ENCODE measurements around the gene ENPP3. TPM values are rescaled to one million over a fixed set of nuclear protein-coding genes. Genes with fewer than 3 reads are reported as not detected.

The ENPP3 gene
- 5.7 and 6.6 TPM in 2 replicates for total RNA-seq

DNA sequence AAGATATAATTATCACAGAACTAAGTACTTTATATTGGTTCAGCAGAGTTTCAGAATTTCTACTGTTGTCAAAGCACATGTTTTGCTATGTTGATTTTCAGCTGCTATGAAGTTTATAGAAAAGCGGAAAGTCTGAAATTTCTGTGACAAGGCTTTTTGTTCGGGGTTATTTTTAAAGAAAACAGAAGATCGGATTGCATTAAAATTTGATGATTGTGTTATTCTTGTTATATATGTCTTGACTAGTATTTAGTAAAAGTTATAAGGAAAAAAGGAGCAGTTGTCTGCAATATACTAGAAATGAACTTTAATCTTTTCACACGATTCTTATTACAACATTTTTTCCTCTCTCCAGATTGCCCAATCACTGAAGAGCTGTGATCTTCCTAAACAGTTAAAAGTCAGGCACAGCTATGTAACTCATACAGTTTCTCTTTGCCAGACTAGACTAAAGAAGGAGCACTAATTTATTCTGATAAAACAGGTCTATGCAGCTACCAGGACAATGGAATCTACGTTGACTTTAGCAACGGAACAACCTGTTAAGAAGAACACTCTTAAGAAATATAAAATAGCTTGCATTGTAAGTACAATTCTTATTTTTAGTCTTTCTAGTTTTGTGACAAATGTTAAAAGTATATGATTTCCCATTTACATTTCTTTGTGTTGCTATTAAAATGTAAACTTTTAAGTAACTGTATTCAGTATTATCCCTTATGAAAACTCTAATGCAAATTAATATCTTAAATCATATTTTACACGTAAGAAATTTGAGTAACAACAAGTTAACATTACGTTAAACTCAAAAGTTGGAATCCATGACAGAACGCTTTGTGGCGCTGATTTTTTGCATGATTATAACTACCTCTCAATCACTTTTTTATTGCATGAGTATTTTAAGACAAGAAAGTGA, at the start of gene ENPP3:
TSS of gene ENPP3 (plus strand) at position 423 of the 913 bp plus-strand sequence. CDS start at position 506, 83 bp downstream.
- intact Hi-C loops (cut with micrococcal nuclease): loop anchor here (10.0 kb wide), 1 partner anchor 168 kb away; the partner anchor contains the start of gene ENPP1
- H3K27me3 Mint-ChIP-seq (ENCODE audit: insufficient read depth): peaks cover 6% of the 10 kb centered on the region
- H3K36me3 Mint-ChIP-seq (ENCODE audit: low read depth): peaks cover 5% of the 10 kb centered on the region
- H3K4me1 Mint-ChIP-seq (ENCODE audit: low read depth): peaks cover 20% of the 10 kb centered on the region
- H3K4me3 Mint-ChIP-seq: peak within 1 kb of the TSS; percentile 68
- DNase-seq (ENCODE audit: low spot score): no peak
- no peaks in the 10 kb centered on the region for H3K9me3 Mint-ChIP-seq
- H3K27ac Mint-ChIP-seq: no peak within 1 kb of the TSS

DNA sequence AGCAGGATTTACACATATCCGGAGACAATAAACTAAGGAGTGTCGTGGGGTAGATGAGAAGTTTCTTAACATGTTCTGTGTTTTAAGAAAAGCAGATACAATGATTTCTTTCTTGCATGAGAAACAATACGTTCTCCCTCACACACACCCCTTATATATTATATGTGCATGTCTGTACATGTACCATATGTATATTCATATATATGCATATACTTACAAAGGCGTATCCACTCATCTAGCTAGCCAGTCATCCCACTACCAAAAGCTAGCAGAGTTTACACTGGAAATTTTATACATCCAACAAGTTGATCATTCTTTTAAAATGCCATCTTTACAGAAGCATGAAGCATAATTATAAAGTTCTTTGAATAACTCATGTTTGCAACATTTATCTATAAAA, 49.2 kb upstream of the ENPP3 start:
- Mint-ChIP-seq H3K4me1 (ENCODE audit: low read depth) (no peaks in the 10 kb centered on the region), H3K27me3 (ENCODE audit: insufficient read depth) (no peaks in the 10 kb centered on the region), H3K9me3 (no peaks in the 10 kb centered on the region), H3K36me3 (ENCODE audit: low read depth) (peaks cover 32% of the 10 kb centered on the region), H3K4me3 (no peak overlapping the region), H3K27ac (no peak overlapping the region)
- intact Hi-C loops (cut with micrococcal nuclease): no loop called here
- no peak for DNase-seq (ENCODE audit: low spot score)

DNA sequence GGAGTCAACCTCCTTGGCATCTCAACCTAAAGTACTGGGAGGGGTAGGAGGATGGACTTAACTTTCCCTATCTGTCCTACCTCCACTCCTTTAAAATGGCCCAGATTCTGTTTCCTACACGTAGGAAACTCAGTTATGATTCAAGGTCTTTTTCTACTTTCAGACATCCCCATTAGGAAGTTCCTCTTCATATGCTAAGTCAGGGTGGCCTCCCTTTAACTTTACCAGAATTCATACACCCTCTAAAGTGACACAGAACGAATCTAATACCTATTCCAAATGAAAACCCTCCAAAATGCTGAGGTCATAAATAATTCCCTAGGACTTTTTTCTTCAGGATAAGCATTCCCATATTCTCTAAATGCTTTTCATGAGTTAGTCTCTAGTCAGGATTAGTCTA, 48.5 kb upstream of the ENPP3 start:
- intact Hi-C loops (cut with micrococcal nuclease): no loop called here
- H3K4me3 Mint-ChIP-seq: no peak overlapping the region
- no peak overlapping the region for H3K27ac Mint-ChIP-seq

DNA sequence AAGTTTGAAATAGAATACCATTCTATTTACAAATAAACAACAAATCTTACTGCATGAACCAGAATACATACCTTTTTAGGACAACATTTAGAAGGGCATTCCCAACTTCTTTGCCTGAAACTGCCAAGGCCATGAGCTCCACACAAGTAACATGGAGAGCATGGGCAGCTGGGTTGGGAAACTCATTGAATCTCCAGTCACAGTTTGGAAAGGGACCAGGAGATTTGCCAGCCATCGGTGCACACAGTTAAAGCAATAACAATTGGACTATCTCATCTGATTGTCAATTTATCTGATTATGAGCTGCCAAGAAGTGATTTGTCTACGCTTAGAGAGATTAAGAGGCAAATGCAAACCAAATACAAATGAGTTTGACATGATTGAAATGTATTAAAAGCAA, 44.2 kb upstream of the ENPP3 start:
- no peaks in the 10 kb centered on the region for H3K9me3 Mint-ChIP-seq
- H3K36me3 Mint-ChIP-seq (ENCODE audit: low read depth): peaks cover 35% of the 10 kb centered on the region
- H3K27me3 Mint-ChIP-seq (ENCODE audit: insufficient read depth): no peaks in the 10 kb centered on the region
- DNase-seq (ENCODE audit: low spot score): no peak
- intact Hi-C loops (cut with micrococcal nuclease): no loop called here
- no peak overlapping the region for H3K27ac Mint-ChIP-seq
- H3K4me3 Mint-ChIP-seq: no peak overlapping the region
- no peaks in the 10 kb centered on the region for H3K4me1 Mint-ChIP-seq (ENCODE audit: low read depth)

More for the DNA sequence above, 48.5 kb upstream of the ENPP3 start:
- no peaks in the 10 kb centered on the region for H3K27me3 Mint-ChIP-seq (ENCODE audit: insufficient read depth)
- no peaks in the 10 kb centered on the region for H3K4me1 Mint-ChIP-seq (ENCODE audit: low read depth)
- DNase-seq (ENCODE audit: low spot score): no peak
- no peaks in the 10 kb centered on the region for H3K9me3 Mint-ChIP-seq
- H3K36me3 Mint-ChIP-seq (ENCODE audit: low read depth): peaks cover 31% of the 10 kb centered on the region

DNA sequence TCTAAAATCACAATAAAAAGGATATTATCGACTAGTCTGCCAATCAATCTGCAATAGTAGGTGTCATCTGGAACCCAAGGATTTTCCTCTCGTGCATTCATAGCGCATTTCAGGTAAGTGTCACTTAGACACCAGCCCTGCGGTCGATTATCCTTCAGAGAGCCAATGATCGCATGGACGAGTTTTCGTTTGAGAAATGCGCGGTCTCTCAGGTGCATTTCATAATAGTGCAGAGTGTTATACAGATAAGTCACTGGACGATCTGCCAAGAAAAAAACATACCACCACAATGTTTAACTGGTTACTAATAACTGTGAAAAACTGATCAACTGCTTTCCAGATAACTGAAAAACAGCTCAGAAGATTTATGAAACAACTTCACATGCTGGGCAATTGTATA, 43.0 kb upstream of the ENPP3 start:
- Mint-ChIP-seq H3K4me1 (ENCODE audit: low read depth) (no peaks in the 10 kb centered on the region), H3K9me3 (no peaks in the 10 kb centered on the region), H3K36me3 (ENCODE audit: low read depth) (peaks cover 40% of the 10 kb centered on the region), H3K4me3 (no peak overlapping the region), H3K27ac (no peak overlapping the region), H3K27me3 (ENCODE audit: insufficient read depth) (no peaks in the 10 kb centered on the region)
- DNase-seq (ENCODE audit: low spot score): no peak
- intact Hi-C loops (cut with micrococcal nuclease): no loop called here

DNA sequence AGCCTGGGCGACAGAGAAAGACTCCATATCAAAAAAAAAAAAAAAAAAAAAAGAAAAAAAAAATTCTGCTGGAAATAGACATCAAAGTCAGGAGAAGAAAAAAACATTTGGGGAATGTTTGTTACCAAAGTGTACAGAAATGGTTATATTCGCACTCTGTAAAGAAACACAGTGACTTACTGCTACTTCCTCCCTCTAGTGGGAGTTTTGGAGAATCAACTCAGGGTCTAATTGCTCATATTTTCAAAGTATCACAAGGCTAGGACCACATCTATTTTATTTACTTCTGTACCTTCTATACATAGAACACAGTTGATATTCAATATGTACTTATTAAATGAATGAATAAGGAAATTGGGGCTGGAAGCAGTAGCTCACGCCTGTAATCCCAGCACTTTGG, 39.7 kb upstream of the ENPP3 start:
- DNase-seq (ENCODE audit: low spot score): no peak
- Mint-ChIP-seq H3K27me3 (ENCODE audit: insufficient read depth) (no peaks in the 10 kb centered on the region), H3K4me1 (ENCODE audit: low read depth) (no peaks in the 10 kb centered on the region), H3K4me3 (no peak overlapping the region), H3K36me3 (ENCODE audit: low read depth) (peaks cover 36% of the 10 kb centered on the region), H3K27ac (no peak overlapping the region), H3K9me3 (no peaks in the 10 kb centered on the region)
- intact Hi-C loops (cut with micrococcal nuclease): loop anchor here (1.0 kb wide), 1 partner anchor 712 kb away; no protein-coding TSS in a partner anchor

DNA sequence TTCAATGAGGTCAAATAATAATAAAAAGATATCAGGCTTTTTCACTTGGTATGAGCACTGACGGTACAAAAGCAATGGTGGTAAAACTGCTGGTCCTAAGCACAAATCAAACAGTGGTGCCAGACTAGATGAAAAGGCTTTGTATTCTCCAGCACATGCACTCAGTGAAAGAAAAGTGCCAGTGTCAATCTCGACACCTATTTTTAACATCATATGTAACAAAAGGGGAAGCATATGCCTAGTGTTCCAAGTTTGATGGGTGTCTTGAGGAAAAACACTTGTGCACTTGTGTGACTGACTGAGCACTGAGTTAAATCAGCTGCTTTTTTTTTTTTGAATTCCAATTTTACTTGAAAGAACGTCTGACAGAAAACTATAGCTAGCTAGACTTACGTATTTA, 36.4 kb upstream of the ENPP3 start:
- Mint-ChIP-seq H3K36me3 (ENCODE audit: low read depth) (peaks cover 39% of the 10 kb centered on the region), H3K9me3 (no peaks in the 10 kb centered on the region), H3K4me3 (no peak overlapping the region), H3K27me3 (ENCODE audit: insufficient read depth) (no peaks in the 10 kb centered on the region), H3K4me1 (ENCODE audit: low read depth) (no peaks in the 10 kb centered on the region), H3K27ac (no peak overlapping the region)
- DNase-seq (ENCODE audit: low spot score): no peak
- intact Hi-C loops (cut with micrococcal nuclease): no loop called here

DNA sequence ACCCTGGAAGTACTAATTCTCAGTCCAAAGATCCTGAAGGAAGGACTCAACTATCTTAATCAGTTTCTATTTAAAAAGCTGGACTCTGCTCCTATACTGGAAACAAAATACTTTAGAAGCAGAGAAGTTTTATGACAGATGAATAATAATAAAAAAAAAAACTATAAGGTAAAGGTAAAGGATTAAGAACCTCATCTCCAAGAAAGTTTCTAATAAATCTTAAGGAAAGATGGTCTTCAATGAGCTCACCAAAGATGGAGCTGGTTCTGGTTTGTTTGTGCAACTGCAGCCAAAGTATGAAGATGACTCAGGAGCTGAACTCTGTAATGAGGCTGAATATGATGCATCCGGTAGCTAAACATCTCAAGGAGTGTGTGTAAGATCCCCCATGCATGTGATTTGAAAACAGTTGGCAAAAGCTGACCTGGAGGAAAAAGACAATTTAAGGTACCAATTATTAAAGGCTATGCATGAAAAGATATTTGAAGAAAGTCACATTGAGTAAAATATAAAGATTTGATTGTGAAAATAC, 34.3 kb upstream of the ENPP3 start:
- intact Hi-C loops (cut with micrococcal nuclease): no loop called here
- Mint-ChIP-seq H3K4me3 (no peak overlapping the region), H3K36me3 (ENCODE audit: low read depth) (peaks cover 39% of the 10 kb centered on the region), H3K4me1 (ENCODE audit: low read depth) (no peaks in the 10 kb centered on the region), H3K9me3 (no peaks in the 10 kb centered on the region), H3K27ac (no peak overlapping the region), H3K27me3 (ENCODE audit: insufficient read depth) (no peaks in the 10 kb centered on the region)
- DNase-seq (ENCODE audit: low spot score): no peak

DNA sequence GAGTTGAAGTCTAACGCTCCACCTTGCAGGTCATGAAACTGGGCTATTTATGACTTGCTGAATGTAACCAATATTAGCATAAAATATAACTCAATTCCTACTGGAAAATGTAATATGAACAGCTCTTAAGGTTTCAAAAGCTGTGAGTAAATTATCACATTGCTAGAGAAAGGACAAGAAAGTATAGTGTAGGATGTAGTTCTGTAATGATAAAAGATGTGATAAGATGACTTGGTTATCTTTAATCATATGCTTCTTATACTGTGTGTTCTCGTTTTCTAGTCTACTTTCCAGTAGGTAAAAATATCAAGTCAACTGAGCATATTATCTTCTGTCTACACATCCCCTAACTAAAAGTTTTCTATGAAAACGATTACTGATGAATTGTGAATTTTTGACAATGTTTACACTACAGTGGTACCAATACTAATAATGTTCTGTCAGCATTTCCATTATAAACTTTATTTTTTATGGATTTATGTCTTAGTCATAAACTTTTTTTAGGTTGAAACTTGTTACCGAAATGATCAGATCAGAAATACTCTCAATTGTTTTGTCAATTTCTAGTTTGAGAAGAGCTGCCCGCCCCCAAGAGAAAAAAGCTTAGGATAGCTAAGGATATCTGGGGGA, 23.7 kb upstream of the ENPP3 start:
- Mint-ChIP-seq H3K9me3 (no peaks in the 10 kb centered on the region), H3K4me1 (ENCODE audit: low read depth) (peaks cover 8% of the 10 kb centered on the region), H3K27me3 (ENCODE audit: insufficient read depth) (no peaks in the 10 kb centered on the region), H3K27ac (no peak overlapping the region), H3K4me3 (no peak overlapping the region), H3K36me3 (ENCODE audit: low read depth) (peaks cover 38% of the 10 kb centered on the region)
- intact Hi-C loops (cut with micrococcal nuclease): no loop called here
- DNase-seq (ENCODE audit: low spot score): no peak

DNA sequence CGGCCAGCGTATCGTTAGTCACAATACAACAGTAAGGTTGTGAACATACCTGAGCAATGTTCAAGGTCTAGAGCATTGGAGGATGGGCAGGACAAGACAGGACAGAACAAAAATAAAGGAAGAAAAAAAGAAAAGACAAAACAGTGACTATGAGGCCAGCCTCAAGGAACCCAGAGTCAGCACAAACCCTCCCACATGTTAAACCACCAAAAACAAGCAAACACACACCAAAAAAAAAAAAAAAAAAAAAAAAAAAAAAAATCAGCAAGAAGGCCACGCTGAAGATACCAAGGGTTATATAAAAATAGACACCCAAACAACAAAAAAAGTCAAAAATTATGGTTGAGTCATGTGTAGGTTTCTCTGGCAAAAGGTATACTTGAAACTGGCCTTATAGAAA, 21.8 kb upstream of the ENPP3 start:
- Mint-ChIP-seq H3K27ac (peak overlapping the region; percentile 48), H3K36me3 (ENCODE audit: low read depth) (peaks cover 35% of the 10 kb centered on the region), H3K9me3 (no peaks in the 10 kb centered on the region), H3K27me3 (ENCODE audit: insufficient read depth) (no peaks in the 10 kb centered on the region), H3K4me1 (ENCODE audit: low read depth) (peaks cover 8% of the 10 kb centered on the region), H3K4me3 (no peak overlapping the region)
- intact Hi-C loops (cut with micrococcal nuclease): no loop called here
- no peak for DNase-seq (ENCODE audit: low spot score)

DNA sequence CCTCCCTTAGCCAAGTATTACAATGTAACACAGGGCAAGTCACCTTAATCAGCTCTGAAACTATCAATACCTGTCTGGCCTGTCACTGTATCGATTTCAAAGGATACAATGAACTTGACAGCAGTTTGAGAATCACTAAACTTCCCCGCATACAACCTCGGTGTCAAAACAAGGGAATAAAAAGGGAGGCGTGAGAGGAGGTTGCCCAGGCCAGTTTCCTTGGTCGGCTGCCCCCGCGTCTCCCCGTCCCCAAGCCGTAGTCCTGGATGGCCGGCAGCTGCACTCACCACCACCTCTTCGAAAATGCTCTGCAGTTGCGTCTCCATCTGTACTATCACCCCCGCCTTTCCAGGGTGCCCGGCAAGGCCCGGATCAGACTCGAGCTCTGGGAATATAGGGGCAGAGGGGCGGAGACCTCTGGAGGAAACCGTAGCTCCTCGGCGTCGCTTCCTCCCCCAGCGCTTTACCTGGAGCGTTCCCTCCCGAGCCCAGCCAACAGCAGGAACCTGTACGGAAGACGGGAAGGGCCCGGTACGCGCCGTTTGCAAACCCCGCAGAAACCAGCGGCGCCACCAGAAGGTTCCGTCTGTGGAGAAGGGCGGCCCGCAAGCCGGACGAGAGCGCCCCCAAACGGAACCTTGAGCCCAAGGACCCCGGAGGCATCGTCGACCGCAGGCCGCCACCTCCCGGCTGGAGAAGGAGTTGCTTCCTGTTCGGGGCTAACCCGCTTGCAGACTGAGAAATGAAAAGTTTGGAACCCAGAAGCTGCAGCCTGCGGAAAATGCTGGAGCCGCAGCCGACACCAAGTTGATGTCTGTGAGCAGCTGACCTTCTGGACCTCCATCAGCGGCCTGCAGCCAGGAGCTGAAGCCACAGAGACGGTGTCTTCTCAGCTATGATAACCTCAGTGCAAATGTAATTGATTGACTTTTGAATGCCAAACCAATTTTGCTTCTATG, 9.1 kb upstream of the ENPP3 start, which contains the start of gene MED23:
TSS of gene MED23 (minus strand) at position 519 of the 959 bp plus-strand sequence. CDS start at position 326, 193 bp downstream.
- Mint-ChIP-seq H3K4me1 (ENCODE audit: low read depth) (peaks cover 36% of the 10 kb centered on the region), H3K36me3 (ENCODE audit: low read depth) (peaks cover 13% of the 10 kb centered on the region), H3K27me3 (ENCODE audit: insufficient read depth) (no peaks in the 10 kb centered on the region), H3K27ac (peak within 1 kb of the TSS; percentile 94), H3K9me3 (no peaks in the 10 kb centered on the region), H3K4me3 (peak within 1 kb of the TSS; percentile 99)
- DNase-seq (ENCODE audit: low spot score): peak; percentile 92
- intact Hi-C loops (cut with micrococcal nuclease): loop anchor here (1.0 to 10.0 kb wide), 11 partner anchors 12 to 1603 kb away; partner anchors contain the start of genes EPB41L2 and RPS12

DNA sequence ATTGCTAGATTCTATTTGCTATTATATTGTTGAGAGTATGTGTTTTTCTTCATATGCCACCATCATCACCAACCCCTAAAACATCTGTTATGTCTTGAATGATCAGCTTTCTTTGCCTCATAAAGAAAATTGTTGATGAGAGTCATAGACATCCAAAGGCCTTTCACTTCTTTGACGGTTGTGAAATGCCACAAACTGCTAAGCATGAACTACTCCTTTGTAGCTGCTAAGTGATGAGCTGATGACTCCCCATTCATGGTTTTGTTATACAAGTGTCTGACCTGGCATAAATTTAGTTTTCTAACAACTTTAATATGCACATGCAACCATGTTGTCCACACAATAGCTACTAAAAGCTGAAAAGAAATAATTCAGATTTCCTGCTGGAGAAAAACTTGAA, 8.4 kb upstream of the ENPP3 start:
- H3K9me3 Mint-ChIP-seq: no peaks in the 10 kb centered on the region
- intact Hi-C loops (cut with micrococcal nuclease): loop anchor here (1.0 to 10.0 kb wide), 12 partner anchors 12 to 1604 kb away; partner anchors contain the start of genes EPB41L2 and RPS12
- H3K27me3 Mint-ChIP-seq (ENCODE audit: insufficient read depth): no peaks in the 10 kb centered on the region
- peak overlapping the region; percentile 94 for H3K27ac Mint-ChIP-seq
- peak overlapping the region; percentile 99 for H3K4me3 Mint-ChIP-seq
- DNase-seq (ENCODE audit: low spot score): no peak
- H3K36me3 Mint-ChIP-seq (ENCODE audit: low read depth): peaks cover 7% of the 10 kb centered on the region
- peaks cover 36% of the 10 kb centered on the region for H3K4me1 Mint-ChIP-seq (ENCODE audit: low read depth)

Measured in activated T-helper 1 cell treated with anti-CD3 and anti-CD28 coated beads, Interleukin-12 subunit alpha, Interleukin-12 subunit beta, Interleukin-2, Interleukin-4 antibody, amounts not matched to agents 30 ng/mL and 10 ng/mL and 1 ng/mL, durations not matched to agents 14 hours and 24 hours and 36 hours (primary cell).